HG03520 (cell line): Measurements from ENCODE around the gene KNCN.

Experiments
- ATAC-seq: cut with Tn5 transposase; IDR thresholded peaks from one replicate; pipeline ENCODE4 v1.9.1; 2021; ENCODE audit warnings: mild to moderate bottlenecking, moderate library complexity; ENCODE audit not compliant: unreplicated experiment

KNCN gene

DNA sequence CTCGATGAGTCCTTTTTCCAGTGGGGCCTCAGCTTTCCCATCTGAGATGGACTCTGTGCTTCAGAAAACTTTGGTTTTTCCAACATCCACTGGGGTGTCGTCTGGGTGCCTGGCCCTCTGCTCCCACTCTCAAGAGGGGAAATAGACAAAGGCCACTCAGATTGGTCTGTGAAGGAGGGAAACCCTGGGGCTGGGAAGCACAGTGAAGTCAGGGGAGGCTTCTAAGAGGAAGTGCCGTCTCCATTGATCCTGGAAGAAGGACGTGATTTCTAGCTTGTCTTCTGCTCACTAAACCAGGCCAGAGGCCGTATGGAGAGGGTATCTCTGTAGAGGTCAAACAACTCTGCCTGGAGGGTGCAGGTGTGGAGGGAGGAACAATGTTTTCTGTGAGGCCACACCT is 5.2 kb downstream of the KNCN start:
- ATAC-seq = no peak

GRCh38 chr1:46545784-46546183 is 5.7 kb downstream of the KNCN start:
- no peak for ATAC-seq

DNA sequence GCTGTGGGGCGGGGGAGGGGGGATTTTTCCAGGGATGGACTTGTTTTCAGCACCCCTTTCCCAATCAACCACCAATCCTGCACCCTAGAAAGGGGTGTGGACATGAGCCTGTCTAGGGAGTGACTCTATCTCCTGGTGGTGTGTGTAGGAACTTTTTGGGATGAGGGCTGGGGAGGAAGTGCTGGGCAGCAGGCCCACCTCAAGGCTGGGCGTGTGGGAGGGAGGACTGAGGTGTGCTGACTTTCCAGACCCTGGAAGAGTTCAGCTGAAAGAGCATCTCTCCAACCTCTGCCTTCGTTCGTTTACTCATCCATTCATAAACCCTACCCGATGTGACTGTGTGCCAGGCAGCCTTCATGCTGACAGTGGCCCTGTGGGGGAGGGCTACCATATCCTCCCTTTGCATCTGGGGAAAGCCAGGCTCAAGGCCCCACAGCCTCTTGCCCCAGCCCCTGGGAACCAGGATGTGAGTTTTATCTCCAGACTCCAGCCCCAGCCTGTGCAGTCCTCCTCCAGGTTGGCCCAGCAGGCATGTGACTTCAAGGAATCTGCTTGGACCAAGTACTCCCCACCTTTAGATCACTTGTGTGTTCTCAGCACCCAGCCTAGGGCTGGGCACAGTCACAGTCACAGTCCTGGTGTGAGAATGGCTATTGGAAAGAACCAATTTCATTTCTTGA is 6.7 kb downstream of the KNCN start:
- ATAC-seq = no peak

GRCh38 chr1:46543761-46544560 is 7.5 kb downstream of the KNCN start:
- no peak for ATAC-seq

DNA sequence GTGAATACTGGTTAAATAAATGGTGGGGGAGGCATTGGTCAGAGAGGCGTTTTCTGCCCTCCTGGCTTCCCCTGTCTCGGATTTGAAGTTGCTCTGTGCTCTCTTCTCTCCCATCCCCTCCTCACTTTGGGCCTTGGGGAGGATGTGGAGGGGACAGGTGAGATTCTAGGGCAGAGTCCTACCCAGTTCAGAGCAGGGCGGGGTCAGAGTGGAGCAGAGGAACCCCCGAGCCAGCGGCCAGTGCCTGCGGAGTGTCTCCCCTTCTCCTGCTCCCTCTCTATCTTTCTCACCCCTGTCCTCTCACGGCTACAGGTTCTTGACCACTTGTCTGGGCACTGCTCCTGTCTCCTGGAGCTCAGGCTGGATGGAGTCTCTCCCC is 8.1 kb downstream of the KNCN start:
- no peak for ATAC-seq

DNA sequence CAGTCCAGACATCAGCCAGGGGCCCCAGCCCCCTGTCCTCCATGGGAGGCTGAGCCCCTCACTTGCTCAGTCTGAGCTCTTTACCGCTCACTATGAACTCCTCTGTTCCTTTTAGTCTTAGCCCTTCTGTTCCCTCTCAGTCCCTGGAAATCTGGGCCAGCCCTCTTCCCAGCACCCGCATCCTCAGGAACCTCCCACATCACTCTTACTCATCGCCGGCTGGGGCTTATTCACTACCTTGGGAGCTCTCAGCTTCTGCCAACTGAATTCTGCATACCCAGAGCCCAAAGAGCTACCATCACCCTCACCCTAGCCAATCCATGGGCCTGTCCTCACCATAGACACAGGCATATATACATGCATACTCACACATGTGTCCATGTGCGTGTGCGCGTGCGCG is 11.5 kb downstream of the KNCN start:
- ATAC-seq = no peak

DNA sequence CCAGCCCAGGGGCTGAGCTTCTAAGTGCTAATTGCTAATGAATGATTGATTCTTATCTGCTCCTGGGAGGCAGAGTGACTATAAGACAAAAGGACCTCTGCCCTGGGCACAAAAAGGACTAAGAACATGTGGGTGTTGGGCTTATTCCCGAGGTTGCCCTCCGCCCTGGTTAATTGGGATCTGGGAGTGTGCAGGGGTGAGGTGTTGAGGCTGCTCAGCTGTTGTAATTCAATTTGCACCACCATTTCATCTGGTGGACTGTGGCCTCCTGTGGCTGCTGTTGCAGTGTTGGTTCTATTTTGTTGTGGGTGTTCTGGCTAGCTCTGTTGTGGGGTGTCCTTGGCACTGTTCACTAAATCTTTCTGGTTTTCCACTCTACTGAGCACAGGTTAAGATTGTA is 13.3 kb downstream of the KNCN start:
- no peak for ATAC-seq

GRCh38 chr1:46537651-46538050 is 13.8 kb downstream of the KNCN start:
- no peak for ATAC-seq

- ATAC-seq = no peak
Measured at GRCh38 chr1:46536527-46536926, 14.9 kb downstream of the KNCN start.

GRCh38 chr1:46535063-46535462 is 16.4 kb downstream of the KNCN start:
- no peak for ATAC-seq

GRCh38 chr1:46533179-46533864 is 18.1 kb downstream of the KNCN start:
- ATAC-seq = no peak

DNA sequence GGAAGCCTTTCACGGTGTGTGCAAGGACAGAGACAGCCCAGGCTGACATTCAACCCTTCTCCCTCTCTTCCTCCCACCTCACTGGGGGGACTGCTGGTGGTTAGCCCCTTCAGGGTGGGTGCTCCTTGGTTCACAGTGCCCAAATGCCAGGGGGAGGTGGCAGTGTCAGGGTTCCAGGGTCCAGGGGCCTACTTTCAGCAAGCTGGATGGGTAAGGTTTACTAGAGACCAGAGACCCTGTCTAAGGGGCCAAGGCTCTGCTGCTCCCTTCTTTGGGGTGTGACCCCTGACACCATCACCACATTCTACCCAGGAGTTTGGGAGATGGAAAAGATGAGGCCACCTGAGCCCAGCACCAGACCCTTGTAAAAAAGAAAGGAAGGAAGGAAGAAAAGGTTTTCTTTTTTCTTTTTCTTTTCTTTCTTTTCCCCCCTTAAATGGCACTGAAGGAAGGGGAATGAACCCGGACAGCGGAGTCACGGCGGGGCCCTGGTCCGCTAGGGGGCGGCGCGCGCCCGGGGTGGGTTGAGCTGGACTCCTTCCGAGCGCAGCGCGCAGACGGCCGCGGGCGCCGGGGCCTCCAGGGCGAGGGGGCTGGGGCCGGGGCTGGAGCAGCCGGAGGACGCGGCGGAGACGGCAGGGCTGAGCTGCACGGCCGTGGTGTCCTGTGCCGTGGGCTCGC is 18.8 kb downstream of the KNCN start:
- ATAC-seq = no peak

GRCh38 chr1:46532095-46532494 is 19.4 kb downstream of the KNCN start:
- ATAC-seq = no peak

- no peak for ATAC-seq
Measured at GRCh38 chr1:46530791-46531409, 20.5 kb downstream of the KNCN start.

DNA sequence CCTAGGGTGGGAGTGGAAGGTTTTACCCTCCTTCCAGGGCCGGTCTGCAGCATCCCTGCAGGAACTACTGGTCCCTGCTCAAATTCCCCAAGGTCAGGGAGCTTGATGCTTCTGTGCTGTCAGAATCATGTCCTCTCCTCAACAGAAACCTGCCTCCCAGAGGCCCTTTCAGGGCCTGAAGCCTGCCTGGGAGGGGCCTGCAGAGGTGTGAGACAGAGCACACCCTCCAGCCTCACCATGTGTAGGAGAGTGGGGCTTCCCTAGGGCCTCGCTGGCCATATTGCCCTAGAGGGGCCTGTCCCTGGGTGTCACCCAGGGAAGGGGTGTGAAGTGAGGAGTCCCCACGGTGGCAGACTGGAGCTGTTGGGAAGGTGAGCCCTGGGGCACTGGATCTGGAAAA is 21.1 kb downstream of the KNCN start:
- no peak for ATAC-seq

DNA sequence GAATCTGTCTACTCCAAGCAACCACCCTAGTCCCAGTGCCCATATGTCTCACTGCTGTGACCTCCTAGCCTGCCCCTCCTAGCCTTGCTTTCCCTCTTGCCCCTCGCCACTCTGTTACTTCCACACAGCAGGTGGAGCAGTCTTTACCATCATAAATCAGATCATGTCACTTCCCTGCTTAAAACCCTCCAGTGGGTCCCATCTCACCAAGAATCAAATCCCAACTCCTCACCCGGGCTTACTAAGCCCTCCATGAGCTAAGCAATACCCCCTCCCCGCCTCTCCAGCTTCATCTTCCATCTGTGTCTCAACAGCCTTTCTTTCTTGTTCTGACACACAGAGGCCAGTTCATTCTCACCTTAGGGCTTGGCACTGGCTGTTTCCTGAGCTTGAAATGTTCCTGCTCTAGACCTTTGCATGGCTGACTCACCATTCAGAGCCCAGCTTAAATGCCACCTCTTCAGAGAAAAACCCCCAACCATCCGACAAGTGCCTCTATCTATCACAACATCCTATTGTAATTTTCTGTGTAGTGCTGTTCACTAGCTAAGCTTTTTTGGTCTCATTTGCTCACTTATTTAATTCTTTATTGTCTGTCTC is 22.3 kb downstream of the KNCN start:
- ATAC-seq = no peak

DNA sequence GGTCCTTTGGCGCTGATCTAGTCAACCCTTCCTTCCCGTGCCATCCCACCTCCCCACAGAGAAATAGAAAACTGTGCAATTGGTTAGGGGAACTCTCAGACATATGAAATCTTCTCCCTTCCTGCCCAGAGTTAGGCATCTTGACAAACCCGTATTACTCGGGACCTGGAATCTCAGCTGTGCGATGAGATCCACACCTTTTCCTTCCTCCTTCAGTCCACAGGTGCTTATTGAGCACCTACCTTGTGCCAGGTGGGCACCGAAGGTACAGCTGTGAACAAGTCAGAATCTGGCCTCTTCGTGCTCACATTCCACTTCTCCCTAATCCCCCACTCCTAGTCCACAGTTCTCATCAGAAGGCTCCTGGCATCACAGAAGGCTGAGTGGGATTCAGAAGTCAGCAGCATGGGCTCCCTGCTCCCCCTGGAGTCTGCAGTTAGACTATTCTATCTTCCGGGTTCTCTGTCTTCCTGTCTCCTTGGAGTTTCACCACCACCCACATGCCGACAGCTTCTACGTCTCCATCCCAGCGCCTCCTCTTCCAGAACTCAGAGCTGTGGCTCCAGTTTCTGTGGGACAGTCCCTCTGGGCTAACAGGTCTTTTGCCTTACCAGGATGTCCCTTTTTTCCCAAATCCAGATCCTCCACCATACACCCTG is 23.0 kb downstream of the KNCN start:
- ATAC-seq = no peak

DNA sequence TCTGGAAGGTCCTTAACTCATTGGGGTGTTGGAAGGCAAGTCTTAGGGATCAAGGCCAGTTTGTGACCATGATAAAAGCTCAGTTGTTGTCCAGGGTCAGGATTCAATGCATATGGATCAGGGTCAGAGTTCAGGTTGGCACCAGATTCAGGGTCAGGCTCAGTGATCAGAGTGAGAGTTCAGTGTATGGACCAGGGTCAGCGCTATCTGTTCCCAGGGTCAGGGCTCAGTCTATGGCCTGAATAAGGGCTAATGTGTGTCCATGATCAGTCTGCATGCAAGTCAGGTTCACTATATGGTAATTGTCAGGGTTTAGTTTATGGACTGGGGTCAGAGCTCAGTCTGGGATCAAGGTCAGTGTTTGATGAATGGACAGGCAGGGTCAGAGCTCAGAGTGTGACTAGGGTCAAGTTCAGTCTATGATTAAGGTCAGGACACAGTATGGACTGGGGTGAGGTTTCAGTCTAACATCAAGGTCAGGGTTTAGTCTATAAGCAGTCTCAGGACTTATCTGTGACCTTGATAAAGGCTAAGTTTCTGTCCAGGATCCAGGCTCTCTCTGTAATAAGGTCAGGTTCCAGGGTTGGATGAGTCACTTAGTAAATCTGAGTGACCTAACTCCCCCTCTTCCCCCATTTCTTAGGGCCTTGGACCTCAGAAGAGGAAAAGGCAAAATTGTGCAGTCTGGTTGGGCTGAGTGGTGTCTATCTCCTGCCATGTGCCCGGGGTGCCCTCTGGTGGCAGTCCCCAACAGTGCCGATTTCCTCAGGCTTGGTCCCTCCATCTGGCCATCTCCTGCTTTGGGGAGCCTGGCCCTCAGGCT is 23.8 kb downstream of the KNCN start:
- no peak for ATAC-seq

DNA sequence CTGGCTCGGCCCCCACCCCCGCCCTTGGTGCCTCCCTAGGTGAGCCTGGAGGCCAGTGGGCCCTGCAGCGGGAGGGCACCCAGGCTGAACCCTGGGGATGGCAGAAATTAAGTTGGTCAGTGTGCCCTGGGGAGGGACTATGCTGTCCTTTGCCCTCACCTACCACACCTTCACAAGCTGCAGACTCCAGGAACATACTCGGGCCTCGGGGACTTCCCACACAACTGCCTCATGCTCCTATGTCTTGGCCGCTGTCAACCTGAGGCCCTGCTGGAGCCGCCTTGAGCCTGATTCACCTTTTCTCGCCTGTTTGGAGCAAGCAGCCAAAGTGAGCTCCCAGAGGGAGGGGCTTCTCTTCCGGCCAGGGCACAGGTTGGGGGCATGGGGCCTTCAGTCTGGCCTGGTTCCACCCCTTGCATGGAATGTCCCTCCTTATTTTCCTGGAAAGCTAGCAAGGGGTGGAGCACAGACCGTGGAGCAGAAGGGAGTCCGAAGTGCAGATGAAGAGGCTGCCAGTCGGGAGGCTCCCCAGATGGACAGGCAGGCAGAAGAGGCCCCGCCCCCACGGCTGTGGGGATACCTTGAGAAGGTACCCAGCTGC is 24.7 kb downstream of the KNCN start:
- no peak for ATAC-seq
